ENCODE measurements around the gene TMPRSS7. TPM values are rescaled to one million over a fixed set of nuclear protein-coding genes. Genes with fewer than 3 reads are reported as not detected.

The TMPRSS7 gene
- total RNA-seq, 2 experiments from 2014 or later = not detected

DNA sequence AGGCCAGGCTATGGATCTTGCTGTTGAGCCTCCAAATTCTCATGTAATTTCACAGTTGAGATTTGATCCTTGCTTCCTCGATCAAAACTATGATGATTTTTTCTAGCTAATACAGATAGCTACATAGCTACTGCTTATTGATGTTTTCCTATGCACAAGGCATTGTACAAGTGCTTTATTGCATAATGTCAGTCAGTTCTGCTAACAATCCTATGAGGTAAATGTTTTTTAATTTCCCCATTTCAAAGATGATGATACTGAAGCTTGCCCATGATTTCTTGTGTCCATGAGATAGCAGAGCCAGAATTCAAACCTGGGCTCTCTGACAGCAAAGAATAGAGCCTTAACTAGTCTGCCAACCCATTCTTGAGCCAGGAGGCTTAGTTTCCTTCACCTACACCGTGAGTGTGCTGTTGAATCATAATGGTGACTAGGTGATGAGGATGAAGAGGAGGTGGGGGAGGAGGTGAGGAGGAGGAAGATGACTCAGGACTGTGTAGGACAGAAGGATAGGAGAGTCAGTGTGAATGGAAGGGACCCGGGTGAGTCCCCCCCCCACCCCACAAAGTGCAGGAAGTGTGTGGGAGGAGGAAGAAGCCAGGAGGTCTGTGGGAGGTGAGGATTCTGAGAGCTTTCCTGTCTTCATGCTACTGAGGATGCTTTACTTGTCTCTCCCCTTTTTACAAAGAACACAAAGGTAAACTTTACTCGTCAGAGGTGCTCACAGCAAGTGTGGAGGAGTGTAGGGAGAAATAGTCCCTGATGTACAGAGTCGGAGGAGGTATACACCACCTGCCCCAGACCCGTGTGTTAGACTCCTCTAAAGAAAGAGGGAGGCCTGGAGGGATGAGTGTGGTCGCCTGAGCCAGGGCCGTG is 32.2 kb upstream of the TMPRSS7 start:
- no peak for DNase-seq
- Mint-ChIP-seq H3K4me1 (ENCODE audit: low read depth) (peaks cover 37% of the 10 kb centered on the region), H3K4me3 (no peak overlapping the region), H3K36me3 (ENCODE audit: low read depth) (no peaks in the 10 kb centered on the region), H3K27me3 (ENCODE audit: low read depth) (no peaks in the 10 kb centered on the region), H3K27ac (peak overlapping the region; percentile 37), H3K9me3 (ENCODE audit: insufficient read depth) (no peaks in the 10 kb centered on the region)
- no peak for ATAC-seq
- ChIA-PET CTCF (interaction anchor here (0.6 to 20.7 kb wide), 6 partner anchors 11 to 1646 kb away, joined by 3 to 351 read pairs (median 6); no protein-coding TSS in a partner anchor), POLR2A (no interaction called here)

DNA sequence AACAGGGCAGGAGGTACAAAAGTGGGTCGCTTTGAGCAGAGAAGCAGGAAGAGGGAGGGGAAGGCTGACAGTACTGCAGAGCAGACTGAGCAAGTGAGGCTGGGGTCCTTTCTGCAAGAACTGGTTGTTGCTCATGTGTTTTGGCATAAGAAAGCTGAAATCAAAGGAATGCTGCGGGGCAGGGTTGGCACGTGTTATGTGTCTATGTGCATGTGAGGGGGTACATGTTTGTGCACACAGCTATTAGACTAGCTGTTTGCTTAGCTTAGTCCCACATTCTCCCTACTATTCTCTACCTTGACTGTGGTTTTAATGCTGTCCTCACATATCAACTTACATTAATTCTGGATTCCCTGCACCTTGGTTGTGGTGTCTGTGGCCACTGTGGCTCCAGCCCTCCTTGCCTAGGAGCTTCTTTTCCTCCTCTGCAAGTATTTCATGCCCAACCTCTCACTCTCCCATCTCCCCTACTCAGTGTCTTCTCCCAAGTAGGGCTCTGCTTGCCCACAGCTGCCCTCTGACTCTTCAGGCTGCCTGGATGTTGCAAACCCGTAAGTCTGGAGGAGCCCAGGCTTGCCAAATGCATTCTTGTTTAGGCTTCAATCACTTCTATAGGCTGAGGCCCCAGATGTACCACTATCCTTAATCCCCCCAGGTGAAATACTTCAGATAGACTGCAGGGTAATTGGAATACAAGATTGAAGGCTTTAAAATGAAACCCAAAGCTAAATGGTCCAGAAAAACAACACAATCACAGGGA is 31.0 kb upstream of the TMPRSS7 start:
- peaks cover 36% of the 10 kb centered on the region for H3K4me1 Mint-ChIP-seq (ENCODE audit: low read depth)
- POLR2A ChIA-PET = interaction anchor here (1.1 kb wide), 1 partner anchor 25 kb away, joined by 6 read pairs; the partner anchor contains the start of gene ABHD10
- no peak for ATAC-seq

DNA sequence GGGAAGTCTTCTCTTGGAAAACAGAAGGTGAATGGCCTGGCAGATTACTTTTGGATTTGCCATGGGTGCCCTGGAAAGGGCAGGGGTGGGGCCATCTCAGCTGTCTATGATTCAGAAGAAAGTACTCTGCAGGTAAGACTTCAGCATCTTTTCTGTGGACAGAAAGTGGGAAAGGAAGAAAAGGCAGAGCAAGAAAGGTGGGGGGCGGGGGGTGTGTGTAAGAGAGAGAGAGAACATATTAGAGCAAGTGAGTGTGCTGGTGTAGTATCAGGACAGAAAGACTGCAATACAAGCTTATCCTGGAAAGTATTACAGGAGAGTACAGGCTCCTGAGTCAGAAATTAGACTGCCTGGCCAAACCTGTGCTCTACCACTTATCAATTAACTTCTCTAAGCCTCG is 30.3 kb upstream of the TMPRSS7 start:
- DNase-seq (no peak), ATAC-seq (no peak)
- peaks cover 29% of the 10 kb centered on the region for H3K4me1 Mint-ChIP-seq (ENCODE audit: low read depth)
- no peaks in the 10 kb centered on the region for H3K36me3 Mint-ChIP-seq (ENCODE audit: low read depth)
- ChIA-PET CTCF (interaction anchor here (1.2 to 20.7 kb wide), 4 partner anchors 9 to 39 kb away, joined by 3 to 351 read pairs (median 44); no protein-coding TSS in a partner anchor), POLR2A (interaction anchor here (1.1 kb wide), 1 partner anchor 25 kb away, joined by 6 read pairs; the partner anchor contains the start of gene ABHD10)
- H3K9me3 Mint-ChIP-seq (ENCODE audit: insufficient read depth) = no peaks in the 10 kb centered on the region
- no peak overlapping the region for H3K27ac Mint-ChIP-seq
- H3K27me3 Mint-ChIP-seq (ENCODE audit: low read depth) = no peaks in the 10 kb centered on the region
- no peak overlapping the region for H3K4me3 Mint-ChIP-seq

More for the DNA sequence above, 31.0 kb upstream of the TMPRSS7 start:
- no peak overlapping the region for H3K4me3 Mint-ChIP-seq
- no peak overlapping the region for H3K27ac Mint-ChIP-seq
- CTCF ChIA-PET = interaction anchor here (0.6 to 20.7 kb wide), 6 partner anchors 9 to 1647 kb away, joined by 3 to 351 read pairs (median 6); no protein-coding TSS in a partner anchor
- no peaks in the 10 kb centered on the region for H3K27me3 Mint-ChIP-seq (ENCODE audit: low read depth)
- H3K9me3 Mint-ChIP-seq (ENCODE audit: insufficient read depth) = no peaks in the 10 kb centered on the region
- no peaks in the 10 kb centered on the region for H3K36me3 Mint-ChIP-seq (ENCODE audit: low read depth)
- no peak for DNase-seq

DNA sequence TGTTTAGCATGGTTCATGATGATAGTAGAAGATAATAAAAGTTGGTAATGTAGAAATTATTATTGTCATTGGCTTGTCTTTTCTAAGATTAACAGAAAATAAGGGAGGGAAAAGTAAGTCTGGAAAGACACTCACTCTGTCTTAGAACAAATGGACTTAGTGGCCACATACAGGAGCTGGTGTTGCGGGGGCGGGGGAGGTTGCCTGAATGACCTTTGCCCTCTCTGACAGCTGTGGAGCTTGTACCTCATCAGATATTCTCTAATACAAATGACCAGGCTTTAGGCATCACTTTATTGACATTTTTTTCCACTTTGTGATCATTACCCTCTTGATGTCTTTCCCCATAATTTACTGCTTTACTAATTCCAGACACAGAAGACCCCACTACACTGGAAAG is 29.9 kb upstream of the TMPRSS7 start:
- ChIA-PET CTCF (interaction anchor here (2.2 to 20.7 kb wide), 3 partner anchors 10 to 39 kb away, joined by 8 to 351 read pairs (median 81); no protein-coding TSS in a partner anchor), POLR2A (no interaction called here)
- H3K27me3 Mint-ChIP-seq (ENCODE audit: low read depth) = no peaks in the 10 kb centered on the region
- H3K36me3 Mint-ChIP-seq (ENCODE audit: low read depth) = no peaks in the 10 kb centered on the region
- H3K9me3 Mint-ChIP-seq (ENCODE audit: insufficient read depth) = no peaks in the 10 kb centered on the region
- no peak overlapping the region for H3K27ac Mint-ChIP-seq
- peaks cover 24% of the 10 kb centered on the region for H3K4me1 Mint-ChIP-seq (ENCODE audit: low read depth)
- ATAC-seq (no peak), DNase-seq (no peak)
- H3K4me3 Mint-ChIP-seq = no peak overlapping the region

DNA sequence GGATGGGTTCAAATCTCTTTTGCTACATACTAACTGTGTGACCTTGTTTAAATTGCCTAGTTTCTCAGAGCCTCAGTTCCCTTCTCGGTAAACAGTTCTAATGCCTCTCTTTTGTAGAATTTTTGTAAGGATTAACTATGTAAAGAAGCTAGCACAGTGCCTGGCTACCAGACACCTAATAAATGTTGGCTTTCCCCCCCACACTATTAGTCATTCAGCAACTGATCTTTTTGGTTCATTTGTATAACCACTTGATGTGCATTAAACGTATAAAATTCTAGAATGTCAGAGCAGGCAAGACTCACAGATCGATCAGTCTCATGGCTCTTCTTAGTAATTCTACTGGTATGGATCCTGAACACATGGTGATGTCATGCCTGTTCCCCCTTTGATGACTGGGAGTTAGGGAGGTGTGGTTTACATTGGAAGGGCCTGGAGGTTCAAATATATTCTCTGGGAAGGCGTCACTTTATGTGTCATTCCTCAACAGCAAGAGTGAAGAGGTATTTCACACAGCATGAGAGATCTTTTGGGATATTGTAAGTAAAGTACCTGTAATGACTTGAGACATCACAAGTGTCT is 29.4 kb upstream of the TMPRSS7 start:
- ATAC-seq = no peak
- DNase-seq = no peak
- H3K27ac Mint-ChIP-seq = no peak overlapping the region
- H3K9me3 Mint-ChIP-seq (ENCODE audit: insufficient read depth) = no peaks in the 10 kb centered on the region
- no peaks in the 10 kb centered on the region for H3K36me3 Mint-ChIP-seq (ENCODE audit: low read depth)
- CTCF ChIA-PET = interaction anchor here (2.2 to 20.7 kb wide), 3 partner anchors 9 to 38 kb away, joined by 8 to 351 read pairs (median 81); no protein-coding TSS in a partner anchor
- POLR2A ChIA-PET = no interaction called here
- H3K4me3 Mint-ChIP-seq = no peak overlapping the region
- no peaks in the 10 kb centered on the region for H3K27me3 Mint-ChIP-seq (ENCODE audit: low read depth)
- peaks cover 22% of the 10 kb centered on the region for H3K4me1 Mint-ChIP-seq (ENCODE audit: low read depth)

DNA sequence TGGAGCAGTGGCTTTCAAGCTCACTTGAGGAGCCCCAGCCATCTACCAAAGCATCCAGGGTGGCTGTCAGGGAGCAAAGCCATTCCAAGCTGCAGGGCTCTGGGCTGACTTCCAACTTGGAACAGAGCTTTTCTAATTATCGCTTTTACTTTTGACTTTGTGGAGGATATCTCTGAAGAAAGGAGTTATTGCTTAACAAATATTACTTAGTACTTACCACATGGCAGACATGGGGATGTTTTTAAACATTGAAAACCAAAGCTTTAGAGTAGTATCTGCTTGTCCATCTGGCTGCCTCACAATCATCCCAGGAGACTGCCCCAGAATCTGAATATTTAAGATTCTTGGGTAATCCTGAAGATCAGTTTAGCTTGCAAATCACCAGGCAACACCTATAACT is 26.9 kb upstream of the TMPRSS7 start:
- H3K4me1 Mint-ChIP-seq (ENCODE audit: low read depth) = peaks cover 18% of the 10 kb centered on the region
- CTCF ChIA-PET = interaction anchor here (1.2 to 2.7 kb wide), 6 partner anchors 9 to 290 kb away, joined by 3 to 14 read pairs (median 6); no protein-coding TSS in a partner anchor
- H3K4me3 Mint-ChIP-seq = no peak overlapping the region
- no peaks in the 10 kb centered on the region for H3K36me3 Mint-ChIP-seq (ENCODE audit: low read depth)
- ATAC-seq (no peak), DNase-seq (no peak)
- no peaks in the 10 kb centered on the region for H3K9me3 Mint-ChIP-seq (ENCODE audit: insufficient read depth)
- POLR2A ChIA-PET = no interaction called here
- H3K27ac Mint-ChIP-seq = no peak overlapping the region
- no peaks in the 10 kb centered on the region for H3K27me3 Mint-ChIP-seq (ENCODE audit: low read depth)

DNA sequence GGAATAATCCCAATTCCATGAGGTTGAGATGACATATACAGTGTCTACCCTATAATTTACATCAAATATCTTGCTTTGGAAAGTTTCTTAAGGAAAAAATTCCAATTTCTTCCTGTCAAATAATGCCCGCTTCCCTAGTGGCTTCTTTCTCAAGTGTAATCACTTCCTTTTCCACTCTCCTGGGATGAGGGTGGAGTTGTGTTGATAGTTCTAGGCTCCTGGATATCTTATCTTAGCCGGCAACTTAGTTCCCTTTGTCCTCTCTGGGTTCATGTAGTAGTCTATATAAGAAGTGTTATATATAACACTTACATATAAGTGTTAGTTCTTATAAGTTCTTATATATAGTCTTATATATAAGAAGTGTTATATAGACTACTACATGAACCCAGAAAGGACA is 24.9 kb upstream of the TMPRSS7 start:
- ATAC-seq = no peak
- peaks cover 13% of the 10 kb centered on the region for H3K4me1 Mint-ChIP-seq (ENCODE audit: low read depth)
- H3K27me3 Mint-ChIP-seq (ENCODE audit: low read depth) = no peaks in the 10 kb centered on the region
- peak; percentile 14 for DNase-seq
- no peak overlapping the region for H3K4me3 Mint-ChIP-seq
- no peaks in the 10 kb centered on the region for H3K9me3 Mint-ChIP-seq (ENCODE audit: insufficient read depth)
- no peaks in the 10 kb centered on the region for H3K36me3 Mint-ChIP-seq (ENCODE audit: low read depth)
- no peak overlapping the region for H3K27ac Mint-ChIP-seq
- ChIA-PET CTCF (interaction anchor here (0.7 to 9.8 kb wide), 2 partner anchors 15 to 34 kb away, joined by 3 to 351 read pairs; partner anchors contain the start of gene TAGLN3), POLR2A (no interaction called here)

DNA sequence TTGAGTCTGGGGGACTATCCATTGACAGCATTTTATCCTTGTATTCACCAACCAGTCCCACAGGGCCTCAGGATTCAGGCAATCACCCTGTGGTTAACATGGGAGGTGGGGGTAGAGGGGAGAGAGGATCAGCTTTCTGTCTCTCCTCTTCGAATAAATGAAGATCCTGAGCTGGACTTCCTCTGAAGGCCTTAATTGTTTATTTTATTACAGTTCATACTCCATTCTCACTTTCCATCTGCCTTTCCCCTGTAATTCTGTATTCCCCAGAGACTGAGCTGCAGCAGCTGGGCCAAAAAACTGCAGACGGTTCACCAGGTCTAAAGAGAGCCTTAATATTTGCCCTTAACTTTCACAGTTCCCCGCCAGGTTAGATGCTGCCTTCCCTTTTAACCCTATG is 23.9 kb upstream of the TMPRSS7 start:
- H3K27me3 Mint-ChIP-seq (ENCODE audit: low read depth) = no peaks in the 10 kb centered on the region
- H3K9me3 Mint-ChIP-seq (ENCODE audit: insufficient read depth) = no peaks in the 10 kb centered on the region
- peaks cover 13% of the 10 kb centered on the region for H3K4me1 Mint-ChIP-seq (ENCODE audit: low read depth)
- ChIA-PET POLR2A (no interaction called here), CTCF (interaction anchor here (9.8 kb wide), 1 partner anchor 16 kb away, joined by 351 read pairs; the partner anchor contains the start of gene TAGLN3)
- DNase-seq (peak; percentile 9), ATAC-seq (no peak)
- no peak overlapping the region for H3K27ac Mint-ChIP-seq
- no peaks in the 10 kb centered on the region for H3K36me3 Mint-ChIP-seq (ENCODE audit: low read depth)
- no peak overlapping the region for H3K4me3 Mint-ChIP-seq

DNA sequence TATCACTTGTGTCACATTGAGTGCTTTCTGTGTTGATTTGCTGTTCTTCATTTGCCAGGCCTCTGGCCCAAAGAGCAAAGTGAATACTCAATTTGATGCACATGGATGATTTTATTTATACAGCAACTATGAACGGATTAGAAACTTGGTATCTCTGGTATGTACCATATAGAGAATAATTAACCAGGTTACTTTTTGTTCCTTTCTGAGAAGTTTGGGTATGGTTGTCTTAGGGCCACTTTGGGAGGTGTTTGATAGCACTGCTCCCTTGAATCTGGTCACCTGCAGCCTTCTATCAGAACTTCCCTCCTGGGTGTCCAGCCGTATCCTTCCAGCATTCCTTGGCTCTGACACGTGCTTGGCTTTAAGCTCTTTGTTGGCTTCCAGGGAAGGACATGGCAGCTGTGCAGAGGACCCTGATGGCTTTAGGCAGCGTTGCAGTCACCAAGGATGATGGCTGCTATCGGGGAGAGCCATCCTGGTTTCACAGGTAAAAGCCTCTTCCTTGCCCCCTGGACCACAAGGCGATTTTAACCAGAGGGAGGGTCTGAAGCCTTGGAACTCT is 23.1 kb upstream of the TMPRSS7 start:
- ChIA-PET POLR2A (interaction anchor here (0.5 kb wide), 1 partner anchor 116 kb away, joined by 3 read pairs; no protein-coding TSS in a partner anchor), CTCF (interaction anchor here (3.1 to 9.8 kb wide), 2 partner anchors 17 to 44 kb away, joined by 40 to 351 read pairs; partner anchors contain the start of gene TAGLN3)
- no peaks in the 10 kb centered on the region for H3K9me3 Mint-ChIP-seq (ENCODE audit: insufficient read depth)
- H3K27ac Mint-ChIP-seq = no peak overlapping the region
- peaks cover 13% of the 10 kb centered on the region for H3K4me1 Mint-ChIP-seq (ENCODE audit: low read depth)
- no peak overlapping the region for H3K4me3 Mint-ChIP-seq
- ATAC-seq (no peak), DNase-seq (peak; percentile 10)
- H3K36me3 Mint-ChIP-seq (ENCODE audit: low read depth) = no peaks in the 10 kb centered on the region
- H3K27me3 Mint-ChIP-seq (ENCODE audit: low read depth) = no peaks in the 10 kb centered on the region

DNA sequence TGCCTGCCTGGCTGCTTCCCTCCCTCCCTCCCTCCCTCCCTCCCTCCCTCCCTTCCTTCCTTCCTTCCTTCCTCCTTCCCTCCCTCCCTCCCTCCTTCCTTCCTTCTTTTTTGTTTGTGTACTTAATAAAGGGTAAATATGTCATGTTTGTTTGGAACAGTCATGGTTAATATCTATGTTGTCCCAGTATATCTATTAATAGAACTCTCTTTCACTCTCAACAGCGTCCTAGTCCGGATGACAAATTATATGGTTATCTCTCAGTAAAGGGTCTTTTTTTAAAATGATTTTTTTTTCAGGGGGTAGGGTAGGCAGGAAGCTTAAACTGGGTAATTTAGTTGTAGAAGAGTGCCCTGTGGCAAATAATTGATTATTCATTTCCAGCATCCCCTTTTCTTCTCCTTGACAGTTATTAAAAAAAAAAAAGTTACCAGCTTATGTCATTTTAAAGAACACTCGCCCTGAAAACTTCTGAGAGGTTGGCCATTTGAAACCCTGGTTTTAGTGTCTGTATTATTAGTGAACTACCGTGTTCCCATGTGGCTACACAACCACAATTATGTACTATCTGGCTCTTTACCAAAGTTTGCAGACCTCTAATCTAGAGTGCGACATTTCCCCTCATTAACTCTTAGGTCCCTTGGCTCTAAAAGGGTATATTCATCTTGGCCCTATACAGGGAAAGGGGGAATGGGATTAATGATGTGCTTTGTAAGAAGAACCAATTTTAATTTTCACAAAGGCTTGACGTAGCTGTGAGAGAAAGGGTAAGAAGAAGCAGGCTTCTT is 22.1 kb upstream of the TMPRSS7 start:
- Mint-ChIP-seq H3K4me3 (no peak overlapping the region), H3K27me3 (ENCODE audit: low read depth) (no peaks in the 10 kb centered on the region), H3K27ac (peak overlapping the region; percentile 53), H3K4me1 (ENCODE audit: low read depth) (peaks cover 13% of the 10 kb centered on the region), H3K9me3 (ENCODE audit: insufficient read depth) (no peaks in the 10 kb centered on the region), H3K36me3 (ENCODE audit: low read depth) (no peaks in the 10 kb centered on the region)
- CTCF ChIA-PET = interaction anchor here (0.7 to 9.8 kb wide), 26 partner anchors 12 to 344 kb away, joined by 3 to 351 read pairs (median 8); partner anchors contain the start of genes ABHD10, PHLDB2, TAGLN3 and TMPRSS7
- no peak for ATAC-seq
- POLR2A ChIA-PET = interaction anchor here (1.0 to 1.8 kb wide), 2 partner anchors 23 to 33 kb away, joined by 3 to 9 read pairs; partner anchors contain the start of gene ABHD10
- no peak for DNase-seq

Data from activated CD8-positive, alpha-beta T cell treated with anti-CD3 and anti-CD28 coated beads, Interleukin-2, amount 10 ng/mL, durations not matched to agents 7 days and 5 days (primary cell).